A673 (cell line): Measurements from ENCODE around the gene SMOC2. TPM values are rescaled to one million over a fixed set of nuclear protein-coding genes. Genes with fewer than 3 reads are reported as not detected.

Experiments
- BruUV-seq: library from RNA; stranded (reverse); fragments of 400-500 nt; replicated peaks from 2 replicates; lab custom pipeline; 2021; lab: Mats Ljungman, UMichigan
- CTCF ChIA-PET: fragments of 300-600 bp; sonication (Branson Sonifier 250); formaldehyde crosslinking; loops from one replicate; lab custom pipeline; 2022; ENCODE audit warnings: antibody characterized with exemption; lab: Charles Lee
- POLR2A ChIA-PET: fragments of 300-600 bp; sonication (Branson Sonifier 250); formaldehyde crosslinking; loops from one replicate; lab custom pipeline; 2022; ENCODE audit warnings: antibody characterized with exemption; ENCODE audit not compliant: low non-redundant PET; lab: Charles Lee
- DNase-seq: peaks from one replicate; pipeline ENCODE4 v3.0.0-alpha.2; 2015; ENCODE audit warnings: low spot score
- H3K27ac ChIP-seq: fragments of 200-600 bp; sonication (generic); 2 replicates; pipeline ENCODE4 v1.5.1; 2016; ENCODE audit warnings: mixed run types, low read depth, mild to moderate bottlenecking, mixed read lengths, antibody characterized with exemption, low read length; ENCODE audit not compliant: poor library complexity, severe bottlenecking
- H3K27me3 ChIP-seq: fragments of 200-600 bp; sonication (generic); replicated peaks from 2 replicates; pipeline ENCODE4 v1.6.1; 2017; ENCODE audit warnings: mixed run types, low read depth, mild to moderate bottlenecking, mixed read lengths, antibody characterized with exemption, low read length; ENCODE audit not compliant: insufficient read depth, poor library complexity
- H3K36me3 ChIP-seq: fragments of 200-600 bp; sonication (generic); 2 replicates; pipeline ENCODE4 v1.6.1; 2016; ENCODE audit warnings: mixed run types, mild to moderate bottlenecking, mixed read lengths, antibody characterized with exemption, low read length; ENCODE audit not compliant: insufficient read depth, poor library complexity, severe bottlenecking
- H3K4me1 ChIP-seq: fragments of 200-600 bp; sonication (generic); 2 replicates; pipeline ENCODE4 v1.6.1; 2017; ENCODE audit warnings: mixed run types, mild to moderate bottlenecking, mixed read lengths, antibody characterized with exemption, low read length; ENCODE audit not compliant: insufficient read depth, poor library complexity, severe bottlenecking
- H3K4me3 ChIP-seq: fragments of 200-600 bp; sonication (generic); 2 replicates; pipeline ENCODE4 v1.5.1; 2016; ENCODE audit warnings: low read depth, mixed run types, mild to moderate bottlenecking, mixed read lengths, low read length; ENCODE audit not compliant: poor library complexity, severe bottlenecking
- H3K9me3 ChIP-seq: fragments of 200-600 bp; sonication (generic); 2 replicates; pipeline ENCODE4 v1.6.1; 2016; ENCODE audit warnings: mixed run types, low read depth, mild to moderate bottlenecking, mixed read lengths, antibody characterized with exemption, low read length; ENCODE audit not compliant: poor library complexity, severe bottlenecking
- EZH2 ChIP-seq: fragments of 200-600 bp; sonication (generic); IDR thresholded peaks from 2 replicates; pipeline ENCODE4 v1.6.1; 2017; ENCODE audit warnings: borderline replicate concordance, low read depth, mild to moderate bottlenecking, mixed read lengths, antibody characterized with exemption, low read length; ENCODE audit not compliant: poor library complexity, severe bottlenecking
- intact Hi-C: fragments of 100-400 bp; cut with micrococcal nuclease; formaldehyde crosslinking; loops from one replicate; pipeline ENCODE4 v1.10.0; 2022; ENCODE audit not compliant: unreplicated experiment
- total RNA-seq: library from RNA; stranded (reverse); gene quantifications from 2 replicates; pipeline ENCODE4 v1.2.3, GENCODE V29; 2021
- TF ChIP-seq, protein P1 (sequence below): fragments of 300-800, 200-600 bp; sonication (generic); conservative IDR thresholded peaks from 2 replicates; pipeline ENCODE4 v1.5.1; 2017; ENCODE audit warnings: low read depth, mild to moderate bottlenecking, antibody characterized with exemption, low read length, moderate library complexity, mixed read lengths

Gene SMOC2
- total RNA-seq, 1 experiment from 2014 or later: 1.8 TPM

GRCh38 chr6:168632694-168633093 is 191.7 kb downstream of the SMOC2 start:
- ChIA-PET CTCF (no interaction called here), POLR2A (no interaction called here)
- TF ChIP-seq EZH2: no peak
- TF ChIP-seq, protein P1, sequence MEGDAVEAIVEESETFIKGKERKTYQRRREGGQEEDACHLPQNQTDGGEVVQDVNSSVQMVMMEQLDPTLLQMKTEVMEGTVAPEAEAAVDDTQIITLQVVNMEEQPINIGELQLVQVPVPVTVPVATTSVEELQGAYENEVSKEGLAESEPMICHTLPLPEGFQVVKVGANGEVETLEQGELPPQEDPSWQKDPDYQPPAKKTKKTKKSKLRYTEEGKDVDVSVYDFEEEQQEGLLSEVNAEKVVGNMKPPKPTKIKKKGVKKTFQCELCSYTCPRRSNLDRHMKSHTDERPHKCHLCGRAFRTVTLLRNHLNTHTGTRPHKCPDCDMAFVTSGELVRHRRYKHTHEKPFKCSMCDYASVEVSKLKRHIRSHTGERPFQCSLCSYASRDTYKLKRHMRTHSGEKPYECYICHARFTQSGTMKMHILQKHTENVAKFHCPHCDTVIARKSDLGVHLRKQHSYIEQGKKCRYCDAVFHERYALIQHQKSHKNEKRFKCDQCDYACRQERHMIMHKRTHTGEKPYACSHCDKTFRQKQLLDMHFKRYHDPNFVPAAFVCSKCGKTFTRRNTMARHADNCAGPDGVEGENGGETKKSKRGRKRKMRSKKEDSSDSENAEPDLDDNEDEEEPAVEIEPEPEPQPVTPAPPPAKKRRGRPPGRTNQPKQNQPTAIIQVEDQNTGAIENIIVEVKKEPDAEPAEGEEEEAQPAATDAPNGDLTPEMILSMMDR: no peak
- Histone ChIP-seq H3K4me1 (no peaks in the 10 kb centered on the region), H3K36me3 (no peaks in the 10 kb centered on the region), H3K4me3 (no peak overlapping the region), H3K9me3 (peaks cover 4% of the 10 kb centered on the region), H3K27me3 (no peaks in the 10 kb centered on the region), H3K27ac (no peak overlapping the region)
- intact Hi-C loops: no loop called here
- DNase-seq: no peak
- BruUV-seq: no TSS peak

DNA sequence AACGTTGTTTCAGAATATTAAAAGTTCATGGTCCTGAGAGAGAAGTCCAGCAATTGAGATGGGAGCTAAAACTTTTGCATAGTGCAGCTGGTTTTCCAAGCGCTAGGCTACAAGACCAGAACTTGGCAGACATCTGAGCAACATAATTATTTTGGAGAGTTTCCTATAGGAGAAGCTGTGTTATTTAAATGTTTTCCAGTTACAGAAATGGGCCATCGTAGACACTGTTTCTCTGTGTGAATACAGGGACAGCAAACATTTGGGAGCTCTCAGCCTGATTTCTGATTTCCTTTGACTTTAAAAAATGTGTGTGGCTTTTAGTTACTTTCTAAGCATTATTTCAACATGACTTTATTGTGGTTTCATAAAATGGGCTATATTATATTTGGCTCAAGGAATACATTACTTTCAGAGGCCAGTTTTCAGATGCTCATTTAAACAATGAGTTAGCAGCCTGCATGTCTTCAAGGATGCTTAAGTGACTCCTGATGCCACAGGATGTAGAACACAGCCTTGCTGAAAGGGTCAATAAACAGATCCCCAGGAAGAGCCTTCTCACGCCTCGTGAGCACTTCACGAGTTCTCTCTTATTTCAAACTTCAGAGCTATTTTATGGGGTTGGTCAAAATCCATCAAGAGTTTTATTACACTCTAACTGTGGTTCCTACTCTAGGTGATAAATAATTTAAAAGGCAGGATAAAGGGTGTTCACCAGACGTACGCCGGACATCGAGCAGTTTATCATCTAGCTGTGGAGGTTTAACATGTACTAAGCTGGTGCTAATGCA is 193.8 kb downstream of the SMOC2 start:
- CTCF ChIA-PET: no interaction called here

DNA sequence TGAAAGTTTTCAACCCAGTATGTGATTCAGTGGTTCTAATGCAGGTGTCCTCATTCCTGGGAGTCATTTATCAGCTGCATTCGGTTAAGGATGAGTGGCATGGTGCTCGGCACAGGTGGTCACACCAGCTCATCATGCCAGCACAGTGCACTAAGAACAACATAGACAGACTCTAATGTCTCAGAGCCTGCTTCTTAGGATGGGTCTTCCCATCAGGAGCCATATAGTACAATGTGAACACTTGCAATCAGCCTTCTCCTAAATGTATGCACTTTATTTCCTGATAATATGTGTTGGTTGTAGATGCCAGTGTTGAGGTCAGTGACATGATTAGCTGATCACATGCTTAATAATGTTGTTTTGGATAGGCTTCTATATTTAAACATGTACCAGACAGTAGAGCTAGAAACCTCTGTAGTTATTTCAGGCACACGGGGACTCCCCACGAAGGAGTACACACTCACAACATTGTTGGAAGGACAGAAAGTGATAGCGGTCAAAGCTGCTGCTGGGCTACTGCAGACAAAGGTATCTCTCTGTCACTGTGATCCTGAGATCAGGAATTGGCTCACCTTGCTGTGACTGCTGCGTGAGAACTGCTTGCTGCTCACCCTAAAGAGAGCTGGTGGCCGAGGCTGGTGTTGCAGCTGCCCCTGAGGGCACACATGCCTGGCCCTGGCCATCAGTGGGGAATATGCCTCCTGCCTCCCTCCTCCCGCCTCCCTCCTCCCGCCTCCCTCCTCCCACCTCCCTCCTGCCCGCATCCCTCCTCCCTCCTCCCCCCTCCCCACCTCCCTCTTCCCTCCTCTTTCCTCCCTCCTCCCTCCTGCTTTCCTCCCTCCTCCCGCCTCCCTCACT is 195.4 kb downstream of the SMOC2 start:
- Histone ChIP-seq H3K27ac (no peak overlapping the region), H3K4me1 (no peaks in the 10 kb centered on the region), H3K36me3 (no peaks in the 10 kb centered on the region), H3K9me3 (peaks cover 4% of the 10 kb centered on the region), H3K4me3 (no peak overlapping the region), H3K27me3 (no peaks in the 10 kb centered on the region)
- ChIA-PET POLR2A (no interaction called here), CTCF (no interaction called here)
- intact Hi-C loops: no loop called here
- TF ChIP-seq, protein P1: no peak
- TF ChIP-seq EZH2: no peak
- DNase-seq: no peak
- BruUV-seq: no TSS peak

More for the DNA sequence above, 193.8 kb downstream of the SMOC2 start:
- intact Hi-C loops: no loop called here
- Histone ChIP-seq H3K4me3 (no peak overlapping the region), H3K27ac (no peak overlapping the region), H3K27me3 (no peaks in the 10 kb centered on the region), H3K36me3 (no peaks in the 10 kb centered on the region), H3K9me3 (peaks cover 4% of the 10 kb centered on the region), H3K4me1 (no peaks in the 10 kb centered on the region)
- POLR2A ChIA-PET: no interaction called here
- no TSS peak for BruUV-seq
- no peak for DNase-seq
- TF ChIP-seq EZH2: no peak
- TF ChIP-seq, protein P1: no peak
